HCEC 1CT (cell line): Measurements from ENCODE around the gene RNU1-1.
"Not testable (repeated sequence)": the region's sequence is repeated elsewhere in the genome, so short reads cannot be mapped to it uniquely, and the experiment has no call there.

Experiments used
- DNase-seq: peaks from one replicate; pipeline ENCODE4 v3.0.0-alpha.2; 2017

The RNU1-1 gene

GRCh38 chr1:16514107-16515055 is at the start of gene RNU1-1:
TSS of gene RNU1-1 (minus strand) at chr1:16514285.
- peak; percentile 69 for DNase-seq

DNA sequence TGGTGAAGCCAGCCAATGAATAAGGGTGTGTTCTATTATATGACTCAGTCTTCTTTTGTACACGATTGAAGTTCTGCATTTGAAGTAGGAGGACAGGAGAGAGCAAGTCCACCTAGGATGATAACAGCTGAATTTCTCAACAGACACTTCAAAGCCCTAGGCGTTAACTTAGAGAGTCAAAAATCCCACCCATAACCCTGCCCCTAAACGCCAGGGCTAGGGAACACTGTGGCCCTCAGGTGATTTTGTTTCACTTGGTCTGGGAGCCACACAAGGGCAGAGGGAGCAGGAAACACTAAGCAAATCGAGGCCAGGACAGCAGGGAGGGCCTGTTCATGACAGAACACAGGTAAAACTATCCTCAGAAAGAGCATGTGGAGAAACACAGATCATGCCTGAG is 47.0 kb upstream of the RNU1-1 start:
- DNase-seq = not testable (repeated sequence)

- DNase-seq = not testable (repeated sequence)
These were observed 46.4 kb upstream of the RNU1-1 start for GRCh38 chr1:16560498-16560897.

- not testable (repeated sequence) for DNase-seq
These were observed 45.6 kb upstream of the RNU1-1 start for GRCh38 chr1:16559688-16560087.

DNA sequence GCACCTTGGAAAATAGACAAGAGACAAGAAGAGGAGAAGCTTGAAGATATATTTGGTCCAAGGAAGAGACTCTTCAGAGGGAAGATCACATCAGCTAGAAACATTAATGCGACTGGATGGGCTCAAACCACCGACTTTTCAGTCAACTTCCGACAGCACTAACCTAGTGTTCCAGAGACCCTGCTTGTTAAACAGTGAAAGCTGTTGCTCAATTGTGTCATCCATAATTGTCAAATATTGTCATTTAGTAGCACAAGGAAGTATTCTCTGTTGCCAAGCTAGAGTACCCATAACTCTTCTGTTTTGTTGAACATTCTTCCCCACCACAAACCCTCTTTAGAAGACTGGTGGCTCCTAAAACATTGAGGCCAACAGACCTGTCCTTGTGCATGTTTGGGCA is 42.9 kb upstream of the RNU1-1 start:
- not testable (repeated sequence) for DNase-seq

DNA sequence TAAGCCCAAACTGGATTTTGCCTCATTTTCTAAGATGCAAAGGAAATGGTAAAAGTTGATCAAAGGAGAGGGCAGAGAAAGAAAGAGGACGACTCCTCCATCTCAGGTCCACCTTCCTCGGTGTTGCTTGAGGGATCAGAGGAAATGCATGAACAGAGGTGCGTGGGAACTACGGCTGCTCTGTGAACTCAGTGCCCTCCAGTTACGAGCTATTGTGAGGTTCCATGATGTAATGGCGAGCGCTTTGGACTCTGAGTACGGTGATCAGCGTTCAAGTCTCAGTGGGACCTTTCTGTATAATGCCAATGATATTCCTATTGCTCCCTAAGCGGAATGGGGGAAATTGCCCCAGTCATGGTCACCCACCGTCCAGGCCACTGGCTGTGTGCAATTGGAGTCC is 39.2 kb upstream of the RNU1-1 start:
- not testable (repeated sequence) for DNase-seq

DNA sequence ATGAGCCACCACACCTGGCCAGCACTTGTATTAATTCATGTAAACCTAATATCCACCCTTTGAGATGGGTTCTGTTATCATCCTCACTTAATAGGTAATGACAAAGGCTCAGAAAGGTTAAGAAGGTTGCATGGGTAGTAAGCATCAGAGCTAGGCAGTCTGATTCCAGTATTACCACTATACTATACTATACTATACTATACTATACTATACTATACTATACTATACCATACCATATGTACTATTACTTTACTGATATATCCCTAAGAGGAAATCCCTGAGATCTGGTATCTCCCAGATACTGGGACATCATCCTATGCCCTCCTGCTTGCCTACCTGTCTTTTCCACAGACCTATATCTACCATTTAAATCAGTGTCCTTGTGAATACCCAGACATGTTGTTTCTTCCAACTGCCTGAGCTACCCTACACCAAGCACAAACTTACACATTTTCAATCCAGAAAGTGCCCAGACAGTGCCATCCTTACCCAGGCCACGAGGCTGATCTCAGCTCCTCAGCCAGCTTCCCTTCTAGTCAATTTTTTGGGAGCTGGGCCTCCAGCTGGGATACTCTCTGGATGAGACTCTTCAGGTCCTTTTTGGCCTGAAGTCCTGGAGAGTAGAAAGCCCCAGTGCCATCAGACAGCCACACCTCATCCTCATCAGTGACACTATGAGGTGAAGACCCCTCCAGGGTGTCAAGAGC is 36.3 kb upstream of the RNU1-1 start:
- not testable (repeated sequence) for DNase-seq

GRCh38 chr1:16549545-16549944 is 35.5 kb upstream of the RNU1-1 start:
- not testable (repeated sequence) for DNase-seq

DNA sequence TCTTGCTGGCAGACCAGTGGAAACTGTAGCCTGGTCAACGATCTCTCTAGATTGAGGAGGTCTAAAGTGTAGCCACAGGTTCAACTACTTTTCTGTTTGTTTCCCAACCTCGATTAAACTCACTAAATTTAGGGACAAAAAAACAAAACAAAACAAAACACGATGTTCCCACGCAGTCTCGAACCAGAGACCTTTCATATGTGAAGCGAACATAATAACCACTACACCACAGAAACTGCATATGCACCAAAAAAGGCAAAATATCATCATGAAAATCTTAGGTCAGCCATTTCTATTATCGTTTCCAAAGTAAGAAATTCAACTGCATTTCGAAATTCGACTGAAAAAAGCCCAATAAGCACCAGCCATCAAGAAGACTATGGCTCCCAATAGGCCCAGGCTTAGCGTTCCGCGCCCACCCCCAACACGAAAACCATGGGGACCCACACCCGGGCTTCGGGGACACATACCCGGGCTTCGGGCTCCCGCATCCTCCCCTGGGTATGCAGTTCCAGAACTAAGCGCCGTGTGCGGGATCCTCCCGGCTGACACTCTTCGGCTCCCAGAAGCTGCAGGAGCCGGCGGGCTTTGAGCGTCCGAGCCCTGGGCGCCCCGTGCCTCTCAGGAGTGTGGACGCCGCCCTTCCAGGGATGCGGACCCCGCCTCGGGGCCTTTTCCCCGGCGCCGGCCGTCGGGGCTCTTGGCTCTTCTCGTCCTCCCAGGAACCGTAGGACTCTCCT is 33.6 kb upstream of the RNU1-1 start:
- DNase-seq = not testable (repeated sequence)

DNA sequence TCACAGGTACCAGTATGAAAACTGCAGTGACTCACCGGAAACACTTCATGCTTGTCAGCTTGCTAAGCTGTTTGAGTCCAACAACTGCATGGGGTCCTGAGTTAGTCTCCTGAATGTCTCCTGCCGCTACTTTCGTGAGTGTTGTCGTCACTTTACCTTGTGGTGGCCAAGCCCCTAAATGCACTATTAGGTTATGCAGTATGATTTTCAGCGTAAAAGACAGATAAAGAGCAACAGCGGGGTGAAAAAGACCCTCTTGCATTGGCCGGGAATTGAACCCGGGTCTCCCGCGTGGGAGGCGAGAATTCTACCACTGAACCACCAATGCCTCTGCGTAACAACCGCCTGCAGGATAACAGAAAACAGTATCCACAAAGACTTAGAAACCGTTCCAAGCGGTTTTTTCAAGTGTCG is 31.6 kb upstream of the RNU1-1 start:
- DNase-seq = peak; percentile 22

DNA sequence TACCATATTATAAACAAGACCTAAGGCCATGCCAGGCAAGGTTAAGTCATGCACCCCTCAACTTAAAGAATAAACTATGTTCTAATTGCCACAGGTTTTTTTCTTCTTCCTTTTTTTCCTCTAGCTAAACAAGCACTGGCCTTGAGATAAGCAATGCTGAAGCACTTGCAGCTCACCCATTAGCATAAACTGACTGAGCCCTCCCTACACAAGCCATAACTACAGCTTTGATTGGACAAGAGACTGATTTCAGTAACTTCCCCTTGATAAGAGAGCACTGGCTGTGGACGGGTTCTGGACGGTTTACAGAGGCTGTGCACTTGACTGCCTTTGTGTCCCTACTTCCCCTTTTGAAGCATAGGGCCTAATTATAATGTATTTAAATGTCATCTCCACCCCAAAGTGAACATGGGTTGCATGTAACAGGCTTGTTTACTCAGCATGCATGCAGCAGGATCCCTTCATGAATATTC is 26.4 kb upstream of the RNU1-1 start:
- DNase-seq = not testable (repeated sequence)

DNA sequence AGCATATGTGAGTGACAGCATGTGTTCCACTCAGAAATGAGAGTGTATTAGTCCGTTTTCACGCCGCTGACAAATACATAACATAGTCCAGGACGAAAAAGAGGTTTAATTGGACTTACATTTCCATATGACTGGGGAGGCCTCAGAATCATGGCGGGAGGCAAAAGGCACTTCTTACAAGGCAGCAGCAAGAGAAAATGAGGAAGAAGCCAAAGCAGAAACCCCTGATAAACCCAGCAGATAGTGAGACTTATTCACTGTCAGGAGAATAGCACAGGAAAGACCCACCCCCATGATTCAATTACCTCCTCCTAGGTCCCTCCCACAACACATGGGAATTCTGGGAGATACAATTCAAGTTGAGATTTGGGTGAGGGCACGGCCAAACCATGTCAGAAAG is 23.4 kb upstream of the RNU1-1 start:
- DNase-seq = not testable (repeated sequence)

GRCh38 chr1:16536796-16537195 is 22.7 kb upstream of the RNU1-1 start:
- not testable (repeated sequence) for DNase-seq

DNA sequence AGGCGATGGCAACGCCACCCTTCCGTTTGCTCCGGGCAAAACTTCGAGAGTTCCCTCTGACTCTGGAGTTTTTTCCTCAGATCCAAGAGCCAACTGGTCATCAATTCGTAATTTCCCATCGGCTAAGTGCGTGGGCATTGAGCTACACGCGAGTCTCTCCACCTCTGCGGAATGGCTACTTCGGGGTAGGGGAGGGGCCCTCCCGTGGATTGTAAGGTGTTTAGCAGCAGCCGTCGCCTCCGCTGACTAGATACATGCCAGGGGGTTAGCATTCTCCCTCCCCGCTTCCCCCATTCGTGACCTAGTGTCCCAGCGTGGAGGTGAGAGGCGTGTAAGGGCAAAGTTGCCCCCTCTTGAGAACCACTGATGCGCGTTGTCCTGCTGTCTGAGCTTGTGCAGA is 21.8 kb upstream of the RNU1-1 start:
- not testable (repeated sequence) for DNase-seq

- not testable (repeated sequence) for DNase-seq
These were observed 21.4 kb upstream of the RNU1-1 start for GRCh38 chr1:16535487-16535886.

DNA sequence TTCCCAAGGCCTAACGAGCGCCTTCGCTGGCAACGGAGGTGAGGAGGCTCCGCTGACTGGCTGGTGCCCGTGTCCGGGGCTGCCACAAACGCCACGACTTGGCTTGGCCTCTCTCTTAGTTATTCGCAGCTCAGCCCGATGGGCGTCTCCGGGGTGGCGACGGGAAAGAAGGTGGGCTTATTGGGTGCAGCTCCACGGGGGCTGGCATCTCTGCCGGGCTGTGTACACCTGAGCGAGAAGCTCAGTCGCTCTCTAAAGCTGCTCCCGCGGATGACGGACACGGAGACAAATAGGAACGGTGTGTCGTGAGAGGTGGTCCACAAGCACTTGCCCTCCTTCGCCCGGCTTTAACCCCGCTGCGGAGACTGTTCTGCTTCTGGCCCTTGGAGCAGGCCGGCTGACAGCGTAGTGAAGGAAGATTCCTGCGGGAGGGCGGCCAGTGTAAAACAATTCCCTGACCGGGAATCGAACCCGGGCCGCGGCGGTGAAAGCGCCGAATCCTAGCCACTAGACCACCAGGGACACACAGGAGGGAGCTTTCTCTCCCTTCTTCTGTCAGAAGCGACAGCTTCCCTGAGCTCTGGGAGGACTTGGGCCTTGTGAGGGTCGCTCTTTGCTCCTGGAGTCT is 20.9 kb upstream of the RNU1-1 start:
- peak; percentile 29 for DNase-seq

GRCh38 chr1:16534239-16534828 is 20.2 kb upstream of the RNU1-1 start:
- not testable (repeated sequence) for DNase-seq

GRCh38 chr1:16532235-16532991 is 18.3 kb upstream of the RNU1-1 start:
- not testable (repeated sequence) for DNase-seq

DNA sequence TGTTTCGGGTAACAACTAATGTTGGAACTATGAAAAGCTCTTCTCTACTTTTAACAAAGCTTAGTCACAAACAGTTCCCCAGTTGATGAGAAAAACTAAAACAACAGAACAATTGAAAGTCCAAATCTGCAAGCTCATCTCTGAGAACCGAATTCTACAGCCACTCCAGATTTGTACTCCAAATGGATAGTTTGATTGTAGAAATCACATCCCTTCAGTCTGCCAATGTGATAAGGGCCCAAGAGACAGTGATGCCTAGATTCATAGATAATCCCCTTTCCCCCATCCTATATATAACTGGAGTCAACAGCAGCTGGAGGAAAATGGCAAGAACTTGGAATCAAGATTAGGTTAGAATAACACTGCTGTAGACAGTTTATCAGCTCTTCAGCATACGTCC is 14.3 kb upstream of the RNU1-1 start:
- DNase-seq = not testable (repeated sequence)

GRCh38 chr1:16525769-16526168 is 11.7 kb upstream of the RNU1-1 start:
- not testable (repeated sequence) for DNase-seq

- not testable (repeated sequence) for DNase-seq
These were observed 7.6 kb upstream of the RNU1-1 start for GRCh38 chr1:16521679-16522078.
